Endothelial cell of umbilical vein (primary cell): ENCODE data around the gene C1R. TPM values are rescaled to one million over a fixed set of nuclear protein-coding genes. Genes with fewer than 3 reads are reported as not detected.

Experiments
- BruUV-seq: library from RNA; stranded (reverse); fragments of 400-500 nt; replicated peaks from 2 replicates; lab custom pipeline; 2021; lab: Mats Ljungman, UMichigan
- CTCF ChIA-PET: fragments of 300-600, 350-600 bp; sonication (Branson Sonifier 250); formaldehyde crosslinking; loops from one replicate; lab custom pipeline; 2021; ENCODE audit warnings: antibody characterized with exemption, inconsistent platforms; lab: Charles Lee
- POLR2A ChIA-PET: fragments of 300-600, 350-600 bp; sonication (Branson Sonifier 250); formaldehyde crosslinking; loops from one replicate; lab custom pipeline; 2021; ENCODE audit warnings: antibody characterized with exemption, inconsistent platforms; lab: Charles Lee
- DNase-seq: peaks from one replicate; pipeline ENCODE4 v3.0.0-alpha.2; 2011; ENCODE audit warnings: low read depth, low spot score
- FAIRE-seq: peaks from 2 replicates; lab custom pipeline; 2011; peaks lifted over from hg19 to GRCh38; lab: Jason Lieb, UNC
- H2AFZ ChIP-seq: 2 replicates; pipeline ENCODE4 v1.6.0; 2012; ENCODE audit warnings: low read depth, low read length, control low read depth, inconsistent platforms
- H3K27ac ChIP-seq: 2 replicates; pipeline ENCODE4 v1.5.1; 2011; ENCODE audit warnings: low read depth, mild to moderate bottlenecking, control low read depth, low read length, moderate library complexity; ENCODE audit not compliant: insufficient read depth
- H3K27me3 ChIP-seq, 2 experiments: 2 replicates each; pipeline versions ENCODE4 v1.6.0 to v1.6.1; 2011; ENCODE audit warnings: low read length in 2 of 2, mixed read lengths in 1 of 2; ENCODE audit not compliant: control insufficient read depth in 2 of 2, insufficient read depth in 2 of 2
- H3K36me3 ChIP-seq, 2 experiments: 2 replicates in 1 of 2; 3 replicates in 1 of 2; pipeline ENCODE4 v1.5.1; 2011; ENCODE audit warnings: low read length in 2 of 2, mild to moderate bottlenecking in 1 of 2, moderate library complexity in 1 of 2; ENCODE audit not compliant: control insufficient read depth in 2 of 2, insufficient read depth in 2 of 2; ENCODE audit errors: extremely low read depth in 1 of 2
- H3K4me1 ChIP-seq: 3 replicates; pipeline ENCODE4 v1.5.1; 2011; ENCODE audit warnings: mild to moderate bottlenecking, low read length; ENCODE audit not compliant: control insufficient read depth, insufficient read depth; ENCODE audit errors: extremely low read depth
- H3K4me2 ChIP-seq: 2 replicates; pipeline ENCODE4 v1.6.1; 2011; ENCODE audit warnings: low read length, control low read depth, mixed read lengths; ENCODE audit not compliant: insufficient read depth
- H3K4me3 ChIP-seq, 3 experiments: fragments of 200-600 bp in 1 of 3; sonication (generic), shearing (Covaris generic) in 1 of 3; replicated peaks in 1 of 3; 2 replicates each; pipeline ENCODE4 v1.5.1; 2011 to 2016; ENCODE audit warnings: control low read depth in 3 of 3, low read length in 3 of 3, mild to moderate bottlenecking in 2 of 3, inconsistent platforms in 1 of 3, low read depth in 1 of 3, moderate library complexity in 1 of 3; ENCODE audit not compliant: insufficient read depth in 1 of 3
- H3K79me2 ChIP-seq: 2 replicates; pipeline ENCODE4 v1.6.0; 2012; ENCODE audit warnings: low read length, inconsistent platforms; ENCODE audit not compliant: control insufficient read depth, insufficient read depth
- H3K9ac ChIP-seq: replicated peaks from 2 replicates; pipeline ENCODE3; 2011; ENCODE audit warnings: low read length, control low read depth; ENCODE audit not compliant: insufficient read depth; ENCODE audit errors: extremely low read depth
- H3K9me1 ChIP-seq: replicated peaks from 3 replicates; pipeline ENCODE4 v1.6.0; 2011; ENCODE audit warnings: mild to moderate bottlenecking, low read length; ENCODE audit not compliant: control insufficient read depth, insufficient read depth; ENCODE audit errors: extremely low read depth
- H3K9me3 ChIP-seq: replicated peaks from 2 replicates; pipeline ENCODE4 v1.5.1; 2012; ENCODE audit warnings: low read length, inconsistent platforms; ENCODE audit not compliant: control insufficient read depth, insufficient read depth
- H4K20me1 ChIP-seq: replicated peaks from 2 replicates; pipeline ENCODE3; 2011; ENCODE audit warnings: mild to moderate bottlenecking, low read length; ENCODE audit not compliant: control insufficient read depth, insufficient read depth; ENCODE audit errors: extremely low read depth
- CTCF ChIP-seq, 2 donors: IDR thresholded peaks; 1 replicate in 1 of 2; 2 replicates in 1 of 2; pipeline ENCODE4 v1.5.1; 2011; ENCODE audit warnings: low read length in 2 of 2, mild to moderate bottlenecking in 2 of 2, moderate library complexity in 2 of 2, control low read depth in 1 of 2, inconsistent platforms in 1 of 2, low read depth in 1 of 2; ENCODE audit not compliant: insufficient read depth in 1 of 2; ENCODE audit errors: extremely low read depth in 1 of 2
- EZH2 ChIP-seq: IDR thresholded peaks from 2 replicates; pipeline ENCODE4 v1.6.1; 2012; ENCODE audit warnings: borderline replicate concordance, low read depth, mild to moderate bottlenecking, moderate library complexity, low read length, inconsistent platforms; ENCODE audit not compliant: severe bottlenecking
- FOS ChIP-seq: IDR thresholded peaks from 2 replicates; pipeline ENCODE4 v1.6.1; 2011; ENCODE audit warnings: mild to moderate bottlenecking, low read length, moderate library complexity, borderline replicate concordance; ENCODE audit not compliant: insufficient read depth
- GATA2 ChIP-seq: IDR thresholded peaks from 2 replicates; pipeline ENCODE4 v1.7.0; 2011; ENCODE audit warnings: low read depth, mild to moderate bottlenecking, moderate library complexity, mixed read lengths, low read length; ENCODE audit not compliant: insufficient read length, insufficient read depth
- JUN ChIP-seq: IDR thresholded peaks from 2 replicates; pipeline ENCODE4 v1.6.1; 2011; ENCODE audit warnings: borderline replicate concordance, low read depth; ENCODE audit not compliant: insufficient read length, insufficient read depth
- MYC ChIP-seq: IDR thresholded peaks from one replicate; pipeline ENCODE4 v1.6.1; 2011; ENCODE audit warnings: mild to moderate bottlenecking, low read depth, low read length
- POLR2A ChIP-seq: IDR thresholded peaks from 2 replicates; pipeline ENCODE4 v1.6.1; 2012; ENCODE audit warnings: low read depth, mild to moderate bottlenecking, control low read depth, low read length
- POLR2AphosphoS5 ChIP-seq: IDR thresholded peaks from 2 replicates; pipeline ENCODE4 v1.6.1; 2012; ENCODE audit warnings: low read depth, mild to moderate bottlenecking, control low read depth, low read length, moderate library complexity; ENCODE audit not compliant: insufficient read depth
- dilution Hi-C: fragments of 300-500 bp; cut with MboI; formaldehyde crosslinking; loops from one replicate; pipeline ENCODE4 v1.15.0; 2019; ENCODE audit warnings: low sequenced_read_pairs; ENCODE audit not compliant: extremely low pct_ligation_motif_present
- intact Hi-C: fragments of 100-400 bp; cut with micrococcal nuclease; formaldehyde crosslinking; loops from one replicate; pipeline ENCODE4 v1.10.0; 2022
- polyA plus RNA-seq, 4 experiments: library from polyadenylated mRNA; depleted of rRNA in 3 of 4; stranded (reverse) in 3 of 4; unstranded in 1 of 4; fragments of >200 nt; gene quantifications; 2 replicates each; pipeline versions ENCODE4 v1.2.1 to v1.2.3, GENCODE V29; 2011 to 2012; ENCODE audit warnings: missing spikeins in 1 of 4
- total RNA-seq: library from RNA; stranded (reverse); gene quantifications from 2 replicates; pipeline ENCODE4 v1.2.3, GENCODE V29; 2021
- TF ChIP-seq, protein P1 (sequence below): IDR thresholded peaks from 2 replicates; pipeline ENCODE4 v1.6.1; 2011; ENCODE audit not compliant: insufficient read depth, insufficient read length

The C1R gene
- total and polyA plus RNA-seq, 2 donors (not counting 3 experiments of a cell fraction or from before 2014, with no cell fraction given): 3.6 to 5.8 TPM

GRCh38 chr12:7032990-7033389, 59.3 kb downstream of the C1R start:
- Histone ChIP-seq H3K27ac (no peak overlapping the region), H3K9me1 (no peaks in the 10 kb centered on the region), H3K9me3 (no peaks in the 10 kb centered on the region), H3K27me3 (peaks cover 5 to 8% of the 10 kb centered on the region in 2 experiments), H3K9ac (no peak overlapping the region), H2AFZ (no peak overlapping the region), H3K4me2 (no peak overlapping the region), H3K79me2 (no peaks in the 10 kb centered on the region), H3K4me1 (no peaks in the 10 kb centered on the region), H4K20me1 (no peaks in the 10 kb centered on the region), H3K4me3 (no peak overlapping the region), H3K36me3 (no peaks in the 10 kb centered on the region)
- CTCF ChIA-PET: interaction anchor here (1.2 to 2.4 kb wide), 4 partner anchors 8 to 76 kb away, joined by 3 to 7 read pairs (median 4); partner anchors contain the start of genes C1RL and LPCAT3
- POLR2A ChIA-PET: no interaction called here
- FAIRE-seq: no peak
- no TSS peak for BruUV-seq
- intact Hi-C loops (no loop called here), dilution Hi-C loops (no loop called here)
- no peak for DNase-seq
- TF ChIP-seq EZH2: no peak
- TF ChIP-seq JUN: no peak
- no peak for TF ChIP-seq POLR2AphosphoS5
- no peak for TF ChIP-seq MYC
- TF ChIP-seq CTCF (IDR thresholded peaks at IDR 0.05; ENCODE audit: extremely low read depth in 1 of 2, insufficient read depth in 1 of 2, low read depth in 1 of 2, low read length in 2 of 2): no peak
- TF ChIP-seq GATA2: no peak
- TF ChIP-seq FOS: no peak
- TF ChIP-seq, protein P1, sequence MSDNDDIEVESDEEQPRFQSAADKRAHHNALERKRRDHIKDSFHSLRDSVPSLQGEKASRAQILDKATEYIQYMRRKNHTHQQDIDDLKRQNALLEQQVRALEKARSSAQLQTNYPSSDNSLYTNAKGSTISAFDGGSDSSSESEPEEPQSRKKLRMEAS: no peak
- no peak for TF ChIP-seq POLR2A
